GM12878 (cell line): ENCODE results near the gene GRIN2A. TPM values are rescaled to one million over a fixed set of nuclear protein-coding genes. Genes with fewer than 3 reads are reported as not detected.

Experiments used
- ATAC-seq: fragments of 200-7000 bp; cut with Tn5 transposase; 3 replicates; pipeline ENCODE4 v1.9.1; 2020; ENCODE audit warnings: mild to moderate bottlenecking, moderate library complexity
- BruUV-seq: library from RNA; stranded (reverse); fragments of 400-500 nt; replicated peaks from 2 replicates; lab custom pipeline; 2021; lab: Mats Ljungman, UMichigan
- CTCF ChIA-PET: fragments of 300-600 bp; sonication (Branson Sonifier 250); formaldehyde crosslinking; extraction: SDS; loops from one replicate; lab custom pipeline; 2021; ENCODE audit warnings: inconsistent platforms; lab: Yijun Ruan, JAX
- POLR2A ChIA-PET: fragments of 350-600 bp; formaldehyde crosslinking; extraction: SDS; loops from one replicate; lab custom pipeline; 2021; ENCODE audit warnings: inconsistent platforms; lab: Charles Lee
- RAD21 ChIA-PET: fragments of 300-600 bp; sonication (Branson Sonifier 250); formaldehyde crosslinking; loops from one replicate; lab custom pipeline; 2023; ENCODE audit warnings: antibody characterized with exemption; ENCODE audit not compliant: unreplicated experiment; lab: Charles Lee
- SMC1A ChIA-PET: fragments of 300-600 bp; sonication (Branson Sonifier 250); formaldehyde crosslinking; loops from one replicate; lab custom pipeline; 2023; ENCODE audit not compliant: unreplicated experiment, uncharacterized antibody; lab: Charles Lee
- DNase-seq: peaks from one replicate; pipeline ENCODE4 v3.0.0-alpha.2; 2011; ENCODE audit warnings: low read depth, low spot score
- FAIRE-seq: peaks from 3 replicates; lab custom pipeline; 2011; peaks lifted over from hg19 to GRCh38; lab: Jason Lieb, UNC
- H2AFZ ChIP-seq: 2 replicates; pipeline ENCODE4 v1.6.0; 2011; ENCODE audit warnings: low read depth, low read length, control low read depth; ENCODE audit not compliant: control insufficient read depth
- H3K27ac ChIP-seq: 2 replicates; pipeline ENCODE4 v1.5.1; 2011; ENCODE audit warnings: control low read depth; ENCODE audit not compliant: control insufficient read depth, insufficient read depth
- H3K27me3 ChIP-seq, 2 experiments: replicated peaks in 1 of 2; 2 replicates each; pipeline versions ENCODE4 v1.6.0 to v1.6.1; 2011; ENCODE audit warnings: low read length in 1 of 2; ENCODE audit not compliant: control insufficient read depth in 2 of 2, insufficient read depth in 2 of 2
- H3K36me3 ChIP-seq, 2 experiments: 2 replicates each; pipeline ENCODE4 v1.5.1; 2011; ENCODE audit warnings: low read length in 1 of 2; ENCODE audit not compliant: control insufficient read depth in 2 of 2, insufficient read depth in 2 of 2
- H3K4me1 ChIP-seq: 2 replicates; pipeline ENCODE4 v1.6.1; 2011; ENCODE audit warnings: mild to moderate bottlenecking, low read length, moderate library complexity, mixed read lengths; ENCODE audit not compliant: control insufficient read depth, insufficient read depth
- H3K4me2 ChIP-seq: 2 replicates; pipeline ENCODE4 v1.6.0; 2011; ENCODE audit warnings: control low read depth; ENCODE audit not compliant: control insufficient read depth, insufficient read depth
- H3K4me3 ChIP-seq: fragments of 200-600 bp; sonication (generic); 2 replicates; pipeline ENCODE4 v1.5.1; 2016
- H3K79me2 ChIP-seq: 2 replicates; pipeline ENCODE4 v1.6.0; 2011; ENCODE audit warnings: low read length; ENCODE audit not compliant: control insufficient read depth, insufficient read depth
- H3K9ac ChIP-seq: 2 replicates; pipeline ENCODE4 v1.8.0; 2011; ENCODE audit warnings: low read length, control low read depth, mixed read lengths; ENCODE audit not compliant: control insufficient read depth, insufficient read depth
- H3K9me3 ChIP-seq: replicated peaks from 3 replicates; pipeline ENCODE4 v1.5.1; 2011; ENCODE audit warnings: mild to moderate bottlenecking, low read length; ENCODE audit not compliant: control insufficient read depth, insufficient read depth
- H4K20me1 ChIP-seq: 2 replicates; pipeline ENCODE4 v1.6.0; 2011; ENCODE audit not compliant: control insufficient read depth, insufficient read depth
- ATF2 ChIP-seq: IDR thresholded peaks from 2 replicates; pipeline ENCODE4 v1.6.1; 2012; ENCODE audit warnings: low read length, inconsistent platforms
- CHD4 ChIP-seq: fragments of 200-600 bp; sonication (generic); IDR thresholded peaks from 2 replicates; pipeline ENCODE4 v1.6.1; 2016; ENCODE audit warnings: mild to moderate bottlenecking
- JUNB ChIP-seq: IDR thresholded peaks from 2 replicates; pipeline ENCODE4 v1.6.1; 2016; ENCODE audit warnings: antibody characterized with exemption, mild to moderate bottlenecking
- KAT2A ChIP-seq: conservative IDR thresholded peaks from 2 replicates; pipeline ENCODE4 v1.6.1; 2011; ENCODE audit warnings: low read depth, low read length; ENCODE audit not compliant: control insufficient read depth
- MEF2A ChIP-seq: IDR thresholded peaks from 2 replicates; pipeline ENCODE4 v1.6.1; 2011; ENCODE audit warnings: low read depth, mild to moderate bottlenecking, low read length, moderate library complexity; ENCODE audit not compliant: insufficient read depth
- NFXL1 ChIP-seq: fragments of 450-650 bp; IDR thresholded peaks from 2 replicates; pipeline ENCODE4 v1.6.1; 2017; ENCODE audit warnings: antibody characterized with exemption, mild to moderate bottlenecking, borderline replicate concordance
- SRF ChIP-seq, 2 experiments: IDR thresholded peaks; 2 replicates each; pipeline ENCODE4 v1.6.1; 2011; ENCODE audit warnings: low read depth in 2 of 2, low read length in 2 of 2, mild to moderate bottlenecking in 1 of 2, moderate library complexity in 1 of 2
- USF2 ChIP-seq: IDR thresholded peaks from 2 replicates; pipeline ENCODE4 v1.6.1; 2011; ENCODE audit warnings: low read depth, low read length, improper control_type of control experiment, borderline replicate concordance
- WGBS: methylation state at CpG from one replicate; pipeline ENCODE4 v1.1.6; 2016; ENCODE audit warnings: low lambda C conversion rate; ENCODE audit not compliant: insufficient replicate concordance, insufficient coverage; ENCODE audit errors: missing lambda C conversion rate; 5-methylcytosine and 5-hydroxymethylcytosine counted together
- in situ Hi-C: fragments of 300-500 bp; cut with MboI; formaldehyde crosslinking; loops from 9 replicates; pipeline ENCODE4 v1.14.3; 2018; ENCODE audit warnings: mixed read lengths
- intact Hi-C: fragments of 100-400 bp; cut with micrococcal nuclease; formaldehyde crosslinking; loops from one replicate; pipeline ENCODE4 v1.14.2; 2022; ENCODE audit not compliant: unreplicated experiment
- polyA plus RNA-seq, 11 experiments: library from polyadenylated mRNA; depleted of rRNA in 4 of 11; unstranded in 6 of 11; stranded (reverse) in 5 of 11; fragments of >200 nt; fragmentation: Nextera tagmentation in 4 of 11; fragmentation: Illumina TruSeq in 1 of 11; extraction: Ambion mirVana in 4 of 11; extraction: Trizol in 1 of 11; gene quantifications; 1 replicate in 1 of 11; 2 replicates in 10 of 11; pipeline versions ENCODE4 v1.2.1 to v1.2.3, GENCODE V29; 2011 to 2016; ENCODE audit warnings: inconsistent platforms in 2 of 11, missing spikeins in 2 of 11, low read depth in 1 of 11
- total RNA-seq, 4 experiments: library from RNA; depleted of rRNA in 3 of 4; stranded (reverse); fragments of >200 nt in 3 of 4; fragmentation: Illumina TruSeq in 1 of 4; extraction: Trizol in 1 of 4; gene quantifications; 2 replicates each; pipeline versions ENCODE4 v1.2.1 to v1.2.3, GENCODE V29; 2013 to 2021

Gene GRIN2A
- total and polyA plus RNA-seq, 10 of the 15 experiments (the other 5 are each of a cell fraction or from before 2014, with no cell fraction given) = 2.4 to 13.3 (median 7.3) TPM

- in situ Hi-C loops (no loop called here), intact Hi-C loops (no loop called here)
- TF ChIP-seq CHD4 (no peak), MEF2A (no peak), JUNB (no peak), KAT2A (no peak), ATF2 (no peak), SRF (IDR thresholded peaks at IDR 0.05; ENCODE audit: low read depth in 2 of 2, low read length in 2 of 2) (no peak), NFXL1 (no peak), USF2 (no peak)
- 13% methylated on average over 2 of the region's 2 CpGs for WGBS
- ChIA-PET CTCF (interaction anchor here (0.6 to 0.8 kb wide), 2 partner anchors 10 to 56 kb away, joined by 3 read pairs; no protein-coding TSS in a partner anchor), POLR2A (no interaction called here), SMC1A (interaction anchor here (0.7 kb wide), 1 partner anchor 213 kb away, joined by 3 read pairs; no protein-coding TSS in a partner anchor), RAD21 (no interaction called here)
- FAIRE-seq (no peak), ATAC-seq (no peak), DNase-seq (no peak)
- Histone ChIP-seq H3K36me3 (no peaks in the 10 kb centered on the region), H3K4me2 (no peak overlapping the region), H3K27ac (no peak overlapping the region), H3K79me2 (no peaks in the 10 kb centered on the region), H4K20me1 (no peaks in the 10 kb centered on the region), H2AFZ (no peak overlapping the region), H3K9me3 (peaks cover 1% of the 10 kb centered on the region; the same call in 1 of the 3 replicates), H3K9ac (no peak overlapping the region), H3K27me3 (no peaks in the 10 kb centered on the region; a peak in 1 of 4 replicates), H3K4me1 (no peaks in the 10 kb centered on the region), H3K4me3 (no peak overlapping the region)
- no TSS peak for BruUV-seq
These were observed 12.3 kb downstream of the GRIN2A start for GRCh38 chr16:10169904-10170410.
